HEK293T (cell line): ENCODE results near the gene RYR1.
"Not testable (repeated sequence)": the region's sequence is repeated elsewhere in the genome, so short reads cannot be mapped to it uniquely, and the experiment has no call there.

ENCODE experiments used
- CTCF ChIA-PET: fragments of 350-600 bp; formaldehyde crosslinking; extraction: SDS; loops from one replicate; lab custom pipeline; 2021; ENCODE audit warnings: antibody characterized with exemption, inconsistent platforms; lab: Yijun Ruan, JAX
- POLR2A ChIA-PET: fragments of 350-600 bp; formaldehyde crosslinking; extraction: SDS; loops from one replicate; lab custom pipeline; 2020; ENCODE audit warnings: antibody characterized with exemption, inconsistent platforms; lab: Yijun Ruan, JAX
- DNase-seq: peaks from one replicate; pipeline ENCODE4 v3.0.0; 2012; ENCODE audit warnings: mixed read lengths; ENCODE audit errors: extremely low spot score
- ARNT ChIP-seq: fragments of 450-650 bp; IDR thresholded peaks from 2 replicates; pipeline ENCODE4 v1.6.1; 2017; ENCODE audit warnings: mild to moderate bottlenecking
- BHLHE40 ChIP-seq: fragments of 450-650 bp; IDR thresholded peaks from 2 replicates; pipeline ENCODE4 v1.6.1; 2016; ENCODE audit warnings: mild to moderate bottlenecking, moderate library complexity, borderline replicate concordance
- CTBP1 ChIP-seq: fragments of 450-650 bp; IDR thresholded peaks from 2 replicates; pipeline ENCODE4 v1.6.1; 2016; ENCODE audit warnings: borderline replicate concordance
- ELF4 ChIP-seq: fragments of 450-650 bp; IDR thresholded peaks from 2 replicates; pipeline ENCODE4 v1.6.1; 2017; ENCODE audit warnings: antibody characterized with exemption
- FOXA1 ChIP-seq: fragments of 450-650 bp; IDR thresholded peaks from 2 replicates; pipeline ENCODE4 v1.6.1; 2016; ENCODE audit warnings: mild to moderate bottlenecking
- FOXK2 ChIP-seq: fragments of 450-650 bp; IDR thresholded peaks from 2 replicates; pipeline ENCODE4 v1.6.1; 2016; ENCODE audit warnings: mild to moderate bottlenecking
- FOXM1 ChIP-seq: fragments of 450-650 bp; IDR thresholded peaks from 2 replicates; pipeline ENCODE4 v1.6.1; 2017; ENCODE audit warnings: mild to moderate bottlenecking, borderline replicate concordance
- HDGF ChIP-seq: fragments of 450-650 bp; IDR thresholded peaks from 2 replicates; pipeline ENCODE4 v1.6.1; 2017; ENCODE audit warnings: antibody characterized with exemption, borderline replicate concordance
- L3MBTL2 ChIP-seq: fragments of 450-650 bp; conservative IDR thresholded peaks from 2 replicates; pipeline ENCODE4 v1.6.1; 2016; ENCODE audit warnings: mild to moderate bottlenecking
- LEF1 ChIP-seq: fragments of 450-650 bp; IDR thresholded peaks from 2 replicates; pipeline ENCODE4 v1.6.1; 2017; ENCODE audit warnings: mild to moderate bottlenecking, borderline replicate concordance
- NFRKB ChIP-seq: fragments of 450-650 bp; IDR thresholded peaks from 2 replicates; pipeline ENCODE4 v1.6.1; 2016; ENCODE audit warnings: mild to moderate bottlenecking, moderate library complexity
- SUZ12 ChIP-seq: fragments of 450-650 bp; IDR thresholded peaks from 2 replicates; pipeline ENCODE4 v1.6.1; 2016; ENCODE audit warnings: mild to moderate bottlenecking
- TARDBP ChIP-seq: fragments of 450-650 bp; IDR thresholded peaks from 2 replicates; pipeline ENCODE4 v1.6.1; 2016
- ZNF384 ChIP-seq: fragments of 450-650 bp; IDR thresholded peaks from 2 replicates; pipeline ENCODE4 v1.6.1; 2016
- TF ChIP-seq, protein P1 (sequence below): fragments of 450-650 bp; IDR thresholded peaks from 2 replicates; pipeline ENCODE4 v1.6.1; 2016

Gene RYR1

GRCh38 chr19:38458991-38459390 lies 25.5 kb downstream of the RYR1 start:
- ChIA-PET POLR2A (no interaction called here), CTCF (no interaction called here)
- TF ChIP-seq ARNT (no peak), ZNF384 (no peak), HDGF (no peak), LEF1 (no peak), FOXA1 (no peak), ELF4 (no peak), L3MBTL2 (no peak), SUZ12 (no peak)
- TF ChIP-seq, protein P1, sequence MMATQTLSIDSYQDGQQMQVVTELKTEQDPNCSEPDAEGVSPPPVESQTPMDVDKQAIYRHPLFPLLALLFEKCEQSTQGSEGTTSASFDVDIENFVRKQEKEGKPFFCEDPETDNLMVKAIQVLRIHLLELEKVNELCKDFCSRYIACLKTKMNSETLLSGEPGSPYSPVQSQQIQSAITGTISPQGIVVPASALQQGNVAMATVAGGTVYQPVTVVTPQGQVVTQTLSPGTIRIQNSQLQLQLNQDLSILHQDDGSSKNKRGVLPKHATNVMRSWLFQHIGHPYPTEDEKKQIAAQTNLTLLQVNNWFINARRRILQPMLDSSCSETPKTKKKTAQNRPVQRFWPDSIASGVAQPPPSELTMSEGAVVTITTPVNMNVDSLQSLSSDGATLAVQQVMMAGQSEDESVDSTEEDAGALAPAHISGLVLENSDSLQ = no peak

DNA sequence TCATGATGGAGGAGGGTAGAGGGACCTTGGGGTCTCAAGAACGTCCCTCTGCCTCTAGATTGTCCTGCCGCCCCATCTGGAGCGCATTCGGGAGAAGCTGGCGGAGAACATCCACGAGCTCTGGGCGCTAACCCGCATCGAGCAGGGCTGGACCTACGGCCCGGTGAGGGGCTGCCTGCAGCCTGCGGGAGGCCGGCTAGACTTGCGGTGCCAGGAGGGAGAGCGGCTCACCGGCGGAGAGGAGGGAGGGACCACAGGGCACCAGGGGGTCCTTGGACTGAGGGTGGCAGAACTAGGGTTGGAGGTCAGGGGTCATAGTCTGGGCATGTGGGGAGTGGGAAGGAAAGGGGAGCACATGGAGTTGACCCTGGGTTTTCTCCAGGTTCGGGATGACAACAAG lies 29.9 kb downstream of the RYR1 start:
- CTCF ChIA-PET = no interaction called here
- TF ChIP-seq FOXM1 = no peak
- TF ChIP-seq FOXA1 = no peak
- TF ChIP-seq SUZ12 = no peak
- POLR2A ChIA-PET = no interaction called here
- no peak for DNase-seq

More at GRCh38 chr19:38458991-38459390, 25.5 kb downstream of the RYR1 start:
- no peak for DNase-seq

DNA sequence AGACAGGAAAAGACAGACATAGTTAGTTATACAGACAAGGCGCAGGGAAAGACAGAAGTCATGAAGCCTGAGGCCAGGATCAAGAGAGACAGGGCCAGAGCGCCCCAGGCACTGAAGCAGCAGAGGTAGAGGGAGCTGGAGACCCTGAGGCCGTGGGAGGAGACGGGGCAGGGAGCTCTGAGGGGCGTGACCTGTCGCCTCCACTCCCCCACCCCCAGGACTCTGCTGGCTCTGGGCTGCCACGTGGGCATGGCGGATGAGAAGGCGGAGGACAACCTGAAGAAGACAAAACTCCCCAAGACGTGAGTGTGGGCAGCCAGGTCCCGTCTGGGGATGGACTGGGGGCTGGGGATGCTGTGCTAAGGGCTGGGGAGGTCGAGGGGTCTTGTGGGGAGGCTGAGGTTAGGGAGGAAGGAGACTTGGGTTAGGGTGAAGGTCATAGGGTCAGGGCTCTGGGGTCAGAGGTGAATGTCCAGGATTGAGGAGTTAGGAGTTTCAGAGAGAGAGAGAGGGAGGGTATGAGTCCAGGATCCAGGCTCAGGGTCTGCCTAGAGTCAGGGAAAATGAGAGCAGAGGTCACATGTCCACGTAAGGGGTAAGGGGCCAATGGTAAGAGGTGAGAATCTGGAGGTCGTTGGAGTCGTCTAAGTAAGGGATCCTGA lies 31.1 kb downstream of the RYR1 start:
- DNase-seq = no peak
- CTCF ChIA-PET = no interaction called here
- TF ChIP-seq ZNF384 = no peak
- POLR2A ChIA-PET = no interaction called here

DNA sequence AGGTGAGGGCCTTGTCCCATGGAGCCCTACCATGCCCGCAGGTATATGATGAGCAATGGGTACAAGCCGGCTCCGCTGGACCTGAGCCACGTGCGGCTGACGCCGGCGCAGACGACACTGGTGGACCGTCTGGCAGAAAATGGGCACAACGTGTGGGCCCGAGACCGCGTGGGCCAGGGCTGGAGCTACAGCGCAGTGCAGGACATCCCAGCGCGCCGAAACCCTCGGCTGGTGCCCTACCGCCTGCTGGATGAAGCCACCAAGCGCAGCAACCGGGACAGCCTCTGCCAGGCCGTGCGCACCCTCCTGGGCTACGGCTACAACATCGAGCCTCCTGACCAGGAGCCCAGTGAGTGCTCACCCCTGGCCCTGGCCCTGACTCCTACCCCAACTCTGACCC lies 32.6 kb downstream of the RYR1 start:
- ChIA-PET POLR2A (no interaction called here), CTCF (no interaction called here)
- DNase-seq = no peak
- TF ChIP-seq CTBP1 (no peak), BHLHE40 (no peak), L3MBTL2 (no peak), FOXK2 (no peak), LEF1 (no peak), SUZ12 (no peak), ARNT (no peak), HDGF (no peak), FOXA1 (no peak), ELF4 (no peak), TARDBP (no peak)

- CTCF ChIA-PET = no interaction called here
- no peak for DNase-seq
- POLR2A ChIA-PET = no interaction called here
- no peak for TF ChIP-seq SUZ12
- TF ChIP-seq FOXK2 = no peak
- TF ChIP-seq TARDBP = no peak
- no peak for TF ChIP-seq CTBP1
- no peak for TF ChIP-seq LEF1
- TF ChIP-seq ZNF384 = no peak
- no peak for TF ChIP-seq FOXM1
Measured at GRCh38 chr19:38467541-38468525, 34.3 kb downstream of the RYR1 start.

GRCh38 chr19:38469151-38469550 lies 35.7 kb downstream of the RYR1 start:
- ChIA-PET CTCF (interaction anchor here (1.3 kb wide), 1 partner anchor 9 kb away, joined by 4 read pairs; no protein-coding TSS in a partner anchor), POLR2A (no interaction called here)
- no peak for DNase-seq
- no peak for TF ChIP-seq BHLHE40
- TF ChIP-seq LEF1 = no peak
- no peak for TF ChIP-seq NFRKB
- no peak for TF ChIP-seq ELF4
- no peak for TF ChIP-seq ARNT

DNA sequence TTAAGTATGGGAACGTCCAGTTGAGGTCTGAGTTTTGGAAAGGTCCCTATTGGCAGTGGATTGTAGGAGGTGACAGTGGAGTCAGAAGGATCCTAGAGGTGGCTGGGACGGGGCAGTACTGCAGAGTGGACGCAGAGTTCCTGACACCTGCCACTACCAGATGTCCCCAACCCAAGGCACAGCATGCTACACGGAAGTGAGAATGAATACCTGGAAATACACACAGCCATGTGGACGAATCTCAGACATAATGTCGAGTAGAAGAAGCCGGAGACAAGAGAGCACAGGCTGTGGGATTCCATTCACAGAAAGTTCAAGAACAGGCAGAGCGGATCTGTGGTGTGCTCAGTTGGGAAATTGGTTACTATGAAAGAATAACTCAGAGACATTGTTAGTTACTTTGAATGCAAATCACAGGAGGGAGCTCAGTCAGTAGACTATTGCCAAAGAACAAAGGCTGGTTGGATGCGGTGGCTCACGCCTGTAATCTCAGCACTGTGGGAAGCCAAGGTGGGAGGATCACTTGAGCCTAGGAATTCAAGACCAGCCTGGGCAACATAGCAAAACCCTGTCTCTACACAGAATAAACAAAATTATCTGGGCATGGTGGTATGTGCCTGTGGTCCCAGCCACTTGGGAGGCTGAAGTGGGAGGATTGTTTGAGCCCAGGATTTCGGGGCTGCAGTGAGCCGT lies 37.4 kb downstream of the RYR1 start:
- DNase-seq = no peak
- POLR2A ChIA-PET = no interaction called here
- TF ChIP-seq HDGF (no peak), FOXM1 (no peak), TARDBP (no peak), SUZ12 (no peak), L3MBTL2 (no peak), BHLHE40 (no peak), ELF4 (no peak), LEF1 (no peak)
- CTCF ChIA-PET = interaction anchor here (1.3 kb wide), 2 partner anchors 7 to 68 kb away, joined by 4 to 11 read pairs; partner anchors contain the start of gene FAM98C

- CTCF ChIA-PET, POLR2A ChIA-PET, DNase-seq: not testable (repeated sequence)
Measured at GRCh38 chr19:38472725-38473124, 39.2 kb downstream of the RYR1 start.
